Measurements from ENCODE around the gene MAZ.

DNA sequence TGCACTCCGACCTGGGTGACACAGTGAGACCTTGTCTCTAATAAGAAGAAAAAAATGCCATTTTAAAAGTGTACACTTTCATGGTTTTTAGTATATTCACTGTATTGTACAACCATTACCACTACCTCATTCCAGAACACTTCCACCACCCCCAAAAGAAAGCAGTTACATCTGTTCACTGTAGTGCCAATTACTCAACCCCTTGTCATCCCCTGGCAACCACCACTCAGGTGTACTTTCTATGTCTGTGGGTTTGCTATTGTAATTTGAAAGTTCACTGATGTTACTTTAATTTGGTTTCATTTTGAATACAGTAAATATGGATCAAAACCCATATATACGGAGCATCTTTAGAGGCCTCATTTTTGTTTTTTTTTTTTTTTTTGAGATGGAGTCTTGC, 22.2 kb upstream of the MAZ start:
- TF ChIP-seq, protein P1, sequence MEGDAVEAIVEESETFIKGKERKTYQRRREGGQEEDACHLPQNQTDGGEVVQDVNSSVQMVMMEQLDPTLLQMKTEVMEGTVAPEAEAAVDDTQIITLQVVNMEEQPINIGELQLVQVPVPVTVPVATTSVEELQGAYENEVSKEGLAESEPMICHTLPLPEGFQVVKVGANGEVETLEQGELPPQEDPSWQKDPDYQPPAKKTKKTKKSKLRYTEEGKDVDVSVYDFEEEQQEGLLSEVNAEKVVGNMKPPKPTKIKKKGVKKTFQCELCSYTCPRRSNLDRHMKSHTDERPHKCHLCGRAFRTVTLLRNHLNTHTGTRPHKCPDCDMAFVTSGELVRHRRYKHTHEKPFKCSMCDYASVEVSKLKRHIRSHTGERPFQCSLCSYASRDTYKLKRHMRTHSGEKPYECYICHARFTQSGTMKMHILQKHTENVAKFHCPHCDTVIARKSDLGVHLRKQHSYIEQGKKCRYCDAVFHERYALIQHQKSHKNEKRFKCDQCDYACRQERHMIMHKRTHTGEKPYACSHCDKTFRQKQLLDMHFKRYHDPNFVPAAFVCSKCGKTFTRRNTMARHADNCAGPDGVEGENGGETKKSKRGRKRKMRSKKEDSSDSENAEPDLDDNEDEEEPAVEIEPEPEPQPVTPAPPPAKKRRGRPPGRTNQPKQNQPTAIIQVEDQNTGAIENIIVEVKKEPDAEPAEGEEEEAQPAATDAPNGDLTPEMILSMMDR (IDR thresholded peaks at IDR 0.05 in 4 of 5, conservative IDR thresholded peaks at IDR 0.05 in 1 of 5) = no peak
- no peak for TF ChIP-seq POLR2A (IDR thresholded peaks at IDR 0.05)

Measured in gastrocnemius medialis (tissue), 4 donors.